ENCODE measurements around the gene ARHGEF33.

Gene ARHGEF33

DNA sequence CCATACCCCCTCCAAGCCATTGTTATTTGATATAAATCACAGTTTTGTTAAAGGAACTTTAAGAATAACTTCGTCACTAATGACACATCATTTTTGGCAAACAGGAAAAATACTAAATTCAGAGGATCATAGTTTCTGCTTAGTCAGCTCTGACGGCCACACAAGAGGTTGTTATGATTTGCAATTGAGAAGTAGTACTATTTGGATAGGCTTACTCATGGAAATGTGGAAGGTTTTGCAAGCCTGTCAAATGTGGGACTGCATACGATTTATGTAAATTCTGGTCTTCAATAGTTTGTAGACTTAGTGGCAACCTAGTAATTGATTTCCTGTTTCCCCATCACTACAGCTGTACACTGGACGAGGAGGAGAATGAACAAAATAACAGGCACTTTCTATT, 108.1 kb downstream of the ARHGEF33 start:
- H3K4me3 ChIP-seq (ENCODE audit: low read depth, low read length): no peak overlapping the region
- CTCF ChIA-PET: no interaction called here
- H3K4me1 ChIP-seq (ENCODE audit: control insufficient read depth, insufficient read depth, low read length): no peaks in the 10 kb centered on the region
- POLR2A ChIA-PET: no interaction called here
- no peaks in the 10 kb centered on the region for H3K9me3 ChIP-seq (ENCODE audit: control insufficient read depth, insufficient read depth, low read depth, low read length)
- TF ChIP-seq ZNF48 (tag by site-specific recombination; IDR thresholded peaks at IDR 0.05) (no peak), ZNF2 (tag by site-specific recombination; IDR thresholded peaks at IDR 0.05) (no peak), ZNF701 (tag by site-specific recombination; IDR thresholded peaks at IDR 0.05) (no peak), ZNF426 (tag by site-specific recombination; IDR thresholded peaks at IDR 0.05) (no peak), ZNF514 (tag by site-specific recombination; IDR thresholded peaks at IDR 0.05) (no peak), ZNF558 (tag by site-specific recombination; IDR thresholded peaks at IDR 0.05) (no peak), ZNF548 (tag by site-specific recombination; IDR thresholded peaks at IDR 0.05) (no peak), KLF7 (tag by site-specific recombination; IDR thresholded peaks at IDR 0.05; ENCODE audit: borderline replicate concordance) (no peak), KLF10 (tag by site-specific recombination; IDR thresholded peaks at IDR 0.05) (no peak)
- TF ChIP-seq, protein P1, sequence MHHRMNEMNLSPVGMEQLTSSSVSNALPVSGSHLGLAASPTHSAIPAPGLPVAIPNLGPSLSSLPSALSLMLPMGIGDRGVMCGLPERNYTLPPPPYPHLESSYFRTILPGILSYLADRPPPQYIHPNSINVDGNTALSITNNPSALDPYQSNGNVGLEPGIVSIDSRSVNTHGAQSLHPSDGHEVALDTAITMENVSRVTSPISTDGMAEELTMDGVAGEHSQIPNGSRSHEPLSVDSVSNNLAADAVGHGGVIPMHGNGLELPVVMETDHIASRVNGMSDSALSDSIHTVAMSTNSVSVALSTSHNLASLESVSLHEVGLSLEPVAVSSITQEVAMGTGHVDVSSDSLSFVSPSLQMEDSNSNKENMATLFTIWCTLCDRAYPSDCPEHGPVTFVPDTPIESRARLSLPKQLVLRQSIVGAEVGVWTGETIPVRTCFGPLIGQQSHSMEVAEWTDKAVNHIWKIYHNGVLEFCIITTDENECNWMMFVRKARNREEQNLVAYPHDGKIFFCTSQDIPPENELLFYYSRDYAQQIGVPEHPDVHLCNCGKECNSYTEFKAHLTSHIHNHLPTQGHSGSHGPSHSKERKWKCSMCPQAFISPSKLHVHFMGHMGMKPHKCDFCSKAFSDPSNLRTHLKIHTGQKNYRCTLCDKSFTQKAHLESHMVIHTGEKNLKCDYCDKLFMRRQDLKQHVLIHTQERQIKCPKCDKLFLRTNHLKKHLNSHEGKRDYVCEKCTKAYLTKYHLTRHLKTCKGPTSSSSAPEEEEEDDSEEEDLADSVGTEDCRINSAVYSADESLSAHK (tag by site-specific recombination; IDR thresholded peaks at IDR 0.05): no peak
- TF ChIP-seq, protein P2, sequence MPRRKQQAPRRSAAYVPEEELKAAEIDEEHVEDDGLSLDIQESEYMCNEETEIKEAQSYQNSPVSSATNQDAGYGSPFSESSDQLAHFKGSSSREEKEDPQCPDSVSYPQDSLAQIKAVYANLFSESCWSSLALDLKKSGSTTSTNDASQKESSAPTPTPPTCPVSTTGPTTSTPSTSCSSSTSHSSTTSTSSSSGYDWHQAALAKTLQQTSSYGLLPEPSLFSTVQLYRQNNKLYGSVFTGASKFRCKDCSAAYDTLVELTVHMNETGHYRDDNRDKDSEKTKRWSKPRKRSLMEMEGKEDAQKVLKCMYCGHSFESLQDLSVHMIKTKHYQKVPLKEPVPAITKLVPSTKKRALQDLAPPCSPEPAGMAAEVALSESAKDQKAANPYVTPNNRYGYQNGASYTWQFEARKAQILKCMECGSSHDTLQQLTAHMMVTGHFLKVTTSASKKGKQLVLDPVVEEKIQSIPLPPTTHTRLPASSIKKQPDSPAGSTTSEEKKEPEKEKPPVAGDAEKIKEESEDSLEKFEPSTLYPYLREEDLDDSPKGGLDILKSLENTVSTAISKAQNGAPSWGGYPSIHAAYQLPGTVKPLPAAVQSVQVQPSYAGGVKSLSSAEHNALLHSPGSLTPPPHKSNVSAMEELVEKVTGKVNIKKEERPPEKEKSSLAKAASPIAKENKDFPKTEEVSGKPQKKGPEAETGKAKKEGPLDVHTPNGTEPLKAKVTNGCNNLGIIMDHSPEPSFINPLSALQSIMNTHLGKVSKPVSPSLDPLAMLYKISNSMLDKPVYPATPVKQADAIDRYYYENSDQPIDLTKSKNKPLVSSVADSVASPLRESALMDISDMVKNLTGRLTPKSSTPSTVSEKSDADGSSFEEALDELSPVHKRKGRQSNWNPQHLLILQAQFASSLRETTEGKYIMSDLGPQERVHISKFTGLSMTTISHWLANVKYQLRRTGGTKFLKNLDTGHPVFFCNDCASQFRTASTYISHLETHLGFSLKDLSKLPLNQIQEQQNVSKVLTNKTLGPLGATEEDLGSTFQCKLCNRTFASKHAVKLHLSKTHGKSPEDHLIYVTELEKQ (tag by site-specific recombination; IDR thresholded peaks at IDR 0.05; ENCODE audit: borderline replicate concordance): no peak
- TF ChIP-seq, protein P3, sequence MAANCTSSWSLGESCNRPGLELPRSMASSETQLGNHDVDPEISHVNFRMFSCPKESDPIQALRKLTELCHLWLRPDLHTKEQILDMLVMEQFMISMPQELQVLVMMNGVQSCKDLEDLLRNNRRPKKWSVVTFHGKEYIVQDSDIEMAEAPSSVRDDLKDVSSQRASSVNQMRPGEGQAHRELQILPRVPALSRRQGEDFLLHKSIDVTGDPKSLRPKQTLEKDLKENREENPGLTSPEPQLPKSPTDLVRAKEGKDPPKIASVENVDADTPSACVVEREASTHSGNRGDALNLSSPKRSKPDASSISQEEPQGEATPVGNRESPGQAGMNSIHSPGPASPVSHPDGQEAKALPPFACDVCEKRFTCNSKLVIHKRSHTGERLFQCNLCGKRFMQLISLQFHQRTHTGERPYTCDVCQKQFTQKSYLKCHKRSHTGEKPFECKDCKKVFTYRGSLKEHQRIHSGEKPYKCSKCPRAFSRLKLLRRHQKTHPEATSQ (tag by site-specific recombination; IDR thresholded peaks at IDR 0.05): no peak
- TF ChIP-seq, protein P4, sequence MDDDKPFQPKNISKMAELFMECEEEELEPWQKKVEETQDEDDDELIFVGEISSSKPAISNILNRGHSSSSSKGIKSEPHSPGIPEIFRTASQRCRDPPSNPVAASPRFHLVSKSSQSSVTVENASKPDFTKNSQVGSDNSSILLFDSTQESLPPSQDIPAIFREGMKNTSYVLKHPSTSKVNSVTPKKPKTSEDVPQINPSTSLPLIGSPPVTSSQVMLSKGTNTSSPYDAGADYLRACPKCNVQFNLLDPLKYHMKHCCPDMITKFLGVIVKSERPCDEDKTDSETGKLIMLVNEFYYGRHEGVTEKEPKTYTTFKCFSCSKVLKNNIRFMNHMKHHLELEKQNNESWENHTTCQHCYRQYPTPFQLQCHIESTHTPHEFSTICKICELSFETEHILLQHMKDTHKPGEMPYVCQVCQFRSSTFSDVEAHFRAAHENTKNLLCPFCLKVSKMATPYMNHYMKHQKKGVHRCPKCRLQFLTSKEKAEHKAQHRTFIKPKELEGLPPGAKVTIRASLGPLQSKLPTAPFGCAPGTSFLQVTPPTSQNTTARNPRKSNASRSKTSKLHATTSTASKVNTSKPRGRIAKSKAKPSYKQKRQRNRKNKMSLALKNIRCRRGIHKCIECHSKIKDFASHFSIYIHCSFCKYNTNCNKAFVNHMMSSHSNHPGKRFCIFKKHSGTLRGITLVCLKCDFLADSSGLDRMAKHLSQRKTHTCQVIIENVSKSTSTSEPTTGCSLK (tag by site-specific recombination; IDR thresholded peaks at IDR 0.05): no peak
- TF ChIP-seq, protein P5, sequence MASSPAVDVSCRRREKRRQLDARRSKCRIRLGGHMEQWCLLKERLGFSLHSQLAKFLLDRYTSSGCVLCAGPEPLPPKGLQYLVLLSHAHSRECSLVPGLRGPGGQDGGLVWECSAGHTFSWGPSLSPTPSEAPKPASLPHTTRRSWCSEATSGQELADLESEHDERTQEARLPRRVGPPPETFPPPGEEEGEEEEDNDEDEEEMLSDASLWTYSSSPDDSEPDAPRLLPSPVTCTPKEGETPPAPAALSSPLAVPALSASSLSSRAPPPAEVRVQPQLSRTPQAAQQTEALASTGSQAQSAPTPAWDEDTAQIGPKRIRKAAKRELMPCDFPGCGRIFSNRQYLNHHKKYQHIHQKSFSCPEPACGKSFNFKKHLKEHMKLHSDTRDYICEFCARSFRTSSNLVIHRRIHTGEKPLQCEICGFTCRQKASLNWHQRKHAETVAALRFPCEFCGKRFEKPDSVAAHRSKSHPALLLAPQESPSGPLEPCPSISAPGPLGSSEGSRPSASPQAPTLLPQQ (tag by site-specific recombination; IDR thresholded peaks at IDR 0.05): no peak
- H3K36me3 ChIP-seq (ENCODE audit: control insufficient read depth in 2 of 2, insufficient read depth in 1 of 2, low read length in 2 of 2): peaks cover 20 to 65% of the 10 kb centered on the region in 2 experiments
- no peak overlapping the region for H3K27ac ChIP-seq (ENCODE audit: extremely low read depth, low read depth, low read length)

DNA sequence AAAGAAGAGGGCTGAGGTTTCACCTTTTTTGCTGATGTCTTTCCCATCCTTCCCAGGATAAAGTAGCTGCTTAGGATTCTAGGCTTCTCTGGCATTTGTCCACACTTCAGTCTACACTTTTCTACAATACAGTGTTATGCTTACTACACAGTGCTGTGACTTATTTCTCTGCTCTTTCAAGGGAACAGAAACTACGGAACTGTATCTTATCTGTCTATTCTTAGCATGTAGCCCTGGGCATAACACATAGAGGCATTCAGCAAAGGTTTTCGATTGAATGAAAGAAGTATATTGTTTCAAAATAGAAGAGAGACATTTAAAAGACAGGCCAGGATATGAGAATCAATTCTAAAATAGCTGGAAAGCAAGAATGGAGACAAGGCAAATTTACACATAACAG, 110.9 kb downstream of the ARHGEF33 start:
- POLR2A ChIA-PET: no interaction called here
- TF ChIP-seq ZNF335 (tag by site-specific recombination; conservative IDR thresholded peaks at IDR 0.05) (no peak), ZNF747 (tag by site-specific recombination; IDR thresholded peaks at IDR 0.05) (no peak), ZNF658 (tag by site-specific recombination; IDR thresholded peaks at IDR 0.05) (no peak), GLI4 (tag by site-specific recombination; IDR thresholded peaks at IDR 0.05) (no peak), ZNF112 (tag by site-specific recombination; IDR thresholded peaks at IDR 0.05) (no peak), ZNF707 (tag by site-specific recombination; IDR thresholded peaks at IDR 0.05) (no peak)
- TF ChIP-seq, protein P6, sequence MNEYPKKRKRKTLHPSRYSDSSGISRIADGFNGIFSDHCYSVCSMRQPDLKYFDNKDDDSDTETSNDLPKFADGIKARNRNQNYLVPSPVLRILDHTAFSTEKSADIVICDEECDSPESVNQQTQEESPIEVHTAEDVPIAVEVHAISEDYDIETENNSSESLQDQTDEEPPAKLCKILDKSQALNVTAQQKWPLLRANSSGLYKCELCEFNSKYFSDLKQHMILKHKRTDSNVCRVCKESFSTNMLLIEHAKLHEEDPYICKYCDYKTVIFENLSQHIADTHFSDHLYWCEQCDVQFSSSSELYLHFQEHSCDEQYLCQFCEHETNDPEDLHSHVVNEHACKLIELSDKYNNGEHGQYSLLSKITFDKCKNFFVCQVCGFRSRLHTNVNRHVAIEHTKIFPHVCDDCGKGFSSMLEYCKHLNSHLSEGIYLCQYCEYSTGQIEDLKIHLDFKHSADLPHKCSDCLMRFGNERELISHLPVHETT (tag by site-specific recombination; IDR thresholded peaks at IDR 0.05): no peak
- TF ChIP-seq, protein P7, sequence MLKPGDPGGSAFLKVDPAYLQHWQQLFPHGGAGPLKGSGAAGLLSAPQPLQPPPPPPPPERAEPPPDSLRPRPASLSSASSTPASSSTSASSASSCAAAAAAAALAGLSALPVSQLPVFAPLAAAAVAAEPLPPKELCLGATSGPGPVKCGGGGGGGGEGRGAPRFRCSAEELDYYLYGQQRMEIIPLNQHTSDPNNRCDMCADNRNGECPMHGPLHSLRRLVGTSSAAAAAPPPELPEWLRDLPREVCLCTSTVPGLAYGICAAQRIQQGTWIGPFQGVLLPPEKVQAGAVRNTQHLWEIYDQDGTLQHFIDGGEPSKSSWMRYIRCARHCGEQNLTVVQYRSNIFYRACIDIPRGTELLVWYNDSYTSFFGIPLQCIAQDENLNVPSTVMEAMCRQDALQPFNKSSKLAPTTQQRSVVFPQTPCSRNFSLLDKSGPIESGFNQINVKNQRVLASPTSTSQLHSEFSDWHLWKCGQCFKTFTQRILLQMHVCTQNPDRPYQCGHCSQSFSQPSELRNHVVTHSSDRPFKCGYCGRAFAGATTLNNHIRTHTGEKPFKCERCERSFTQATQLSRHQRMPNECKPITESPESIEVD (tag by site-specific recombination; IDR thresholded peaks at IDR 0.05): no peak

More for the DNA sequence above, 110.9 kb downstream of the ARHGEF33 start:
- Histone ChIP-seq H3K27ac (ENCODE audit: extremely low read depth, low read depth, low read length) (no peak overlapping the region), H3K9me3 (ENCODE audit: control insufficient read depth, insufficient read depth, low read depth, low read length) (no peaks in the 10 kb centered on the region), H3K4me1 (ENCODE audit: control insufficient read depth, insufficient read depth, low read length) (no peaks in the 10 kb centered on the region), H3K36me3 (ENCODE audit: control insufficient read depth in 2 of 2, insufficient read depth in 1 of 2, low read length in 2 of 2) (peaks cover 23 to 55% of the 10 kb centered on the region in 2 experiments), H3K4me3 (ENCODE audit: low read depth, low read length) (no peak overlapping the region)
- CTCF ChIA-PET: no interaction called here
